H9 (cell line): ENCODE measurements around the gene LILRA5. TPM values are rescaled to one million over a fixed set of nuclear protein-coding genes. Genes with fewer than 3 reads are reported as not detected.
"Not testable (repeated sequence)": the region's sequence is repeated elsewhere in the genome, so short reads cannot be mapped to it uniquely, and the experiment has no call there.

Experiments used
- DNase-seq: peaks from one replicate; pipeline ENCODE4 v3.0.0-alpha.2; 2017
- H2AFZ ChIP-seq: one replicate; pipeline ENCODE4 v1.6.1; 2013; ENCODE audit warnings: mild to moderate bottlenecking, low read length, control low read depth, moderate library complexity
- H2AK5ac ChIP-seq: 2 replicates; pipeline ENCODE4 v1.6.1; 2013; ENCODE audit warnings: low read length, control low read depth, mixed read lengths; ENCODE audit not compliant: insufficient read length
- H2BK120ac ChIP-seq: one replicate; pipeline ENCODE4 v1.6.1; 2013; ENCODE audit warnings: low read depth, mild to moderate bottlenecking, low read length, control low read depth, inconsistent platforms; ENCODE audit not compliant: poor library complexity, severe bottlenecking
- H2BK12ac ChIP-seq: 2 replicates; pipeline ENCODE4 v1.6.1; 2013; ENCODE audit warnings: low read length, control low read depth, mixed read lengths, low read depth; ENCODE audit not compliant: insufficient read length
- H2BK15ac ChIP-seq: 2 replicates; pipeline ENCODE4 v1.6.1; 2013; ENCODE audit warnings: low read depth, low read length, control low read depth
- H2BK20ac ChIP-seq: one replicate; pipeline ENCODE4 v1.6.1; 2013; ENCODE audit warnings: low read depth, mild to moderate bottlenecking, low read length, control low read depth, inconsistent platforms; ENCODE audit not compliant: poor library complexity, severe bottlenecking
- H2BK5ac ChIP-seq: 2 replicates; pipeline ENCODE4 v1.6.1; 2013; ENCODE audit warnings: low read length, control low read depth, mixed read lengths; ENCODE audit not compliant: insufficient read length
- H3K14ac ChIP-seq: 2 replicates; pipeline ENCODE4 v1.6.1; 2013; ENCODE audit warnings: low read length, control low read depth; ENCODE audit not compliant: insufficient read depth
- H3K18ac ChIP-seq: 2 replicates; pipeline ENCODE4 v1.6.1; 2013; ENCODE audit warnings: low read depth, mild to moderate bottlenecking, mixed read lengths, low read length, control low read depth; ENCODE audit not compliant: insufficient read length
- H3K23ac ChIP-seq: 2 replicates; pipeline ENCODE4 v1.6.1; 2013; ENCODE audit warnings: low read length, control low read depth, mixed read lengths, low read depth; ENCODE audit not compliant: insufficient read length
- H3K23me2 ChIP-seq: 2 replicates; pipeline ENCODE4 v1.6.1; 2013; ENCODE audit warnings: low read depth, mild to moderate bottlenecking, mixed read lengths, low read length, control low read depth; ENCODE audit not compliant: insufficient read length, poor library complexity, severe bottlenecking
- H3K27ac ChIP-seq: 2 replicates; pipeline ENCODE4 v1.5.1; 2013; ENCODE audit warnings: low read length, control low read depth, mixed read lengths, low read depth; ENCODE audit not compliant: insufficient read length
- H3K27me3 ChIP-seq: 2 replicates; pipeline ENCODE4 v1.6.1; 2013; ENCODE audit warnings: low read length, control low read depth, inconsistent platforms; ENCODE audit not compliant: insufficient read depth
- H3K4ac ChIP-seq: 2 replicates; pipeline ENCODE4 v1.6.1; 2013; ENCODE audit warnings: low read depth, mild to moderate bottlenecking, control low read depth, inconsistent platforms, low read length, moderate library complexity
- H3K4me1 ChIP-seq: 2 replicates; pipeline ENCODE4 v1.6.1; 2013; ENCODE audit warnings: low read length, control low read depth, inconsistent platforms; ENCODE audit not compliant: insufficient read depth
- H3K4me2 ChIP-seq: 2 replicates; pipeline ENCODE4 v1.6.1; 2013; ENCODE audit warnings: low read length, control low read depth, mixed read lengths; ENCODE audit not compliant: insufficient read length, insufficient read depth
- H3K56ac ChIP-seq: 2 replicates; pipeline ENCODE4 v1.6.1; 2013; ENCODE audit warnings: low read depth, mild to moderate bottlenecking, mixed read lengths, low read length, control low read depth; ENCODE audit not compliant: insufficient read length
- H3K79me1 ChIP-seq: 2 replicates; pipeline ENCODE4 v1.6.1; 2013; ENCODE audit warnings: low read depth, mild to moderate bottlenecking, moderate library complexity, low read length, control low read depth, inconsistent platforms; ENCODE audit not compliant: insufficient read depth, poor library complexity, severe bottlenecking
- H3K79me2 ChIP-seq: 2 replicates; pipeline ENCODE4 v1.6.1; 2013; ENCODE audit warnings: low read length, control low read depth, inconsistent platforms; ENCODE audit not compliant: insufficient read depth
- H3K9ac ChIP-seq: 2 replicates; pipeline ENCODE4 v1.6.1; 2013; ENCODE audit warnings: low read length, control low read depth, mixed read lengths; ENCODE audit not compliant: insufficient read length; ENCODE audit errors: extremely low read depth
- H3K9me3 ChIP-seq: one replicate; pipeline ENCODE4 v1.6.1; 2013; ENCODE audit warnings: low read depth, low read length, inconsistent platforms; ENCODE audit not compliant: control insufficient read depth
- H3T11ph ChIP-seq: one replicate; pipeline ENCODE4 v1.6.1; 2013; ENCODE audit warnings: mild to moderate bottlenecking, low read length, control low read depth, inconsistent platforms
- H4K20me1 ChIP-seq: one replicate; pipeline ENCODE4 v1.6.1; 2013; ENCODE audit not compliant: control insufficient read depth, insufficient read length, insufficient read depth
- H4K5ac ChIP-seq: 2 replicates; pipeline ENCODE4 v1.6.1; 2013; ENCODE audit warnings: low read depth, mild to moderate bottlenecking, mixed read lengths, low read length, control low read depth; ENCODE audit not compliant: insufficient read length
- H4K8ac ChIP-seq: replicated peaks from 2 replicates; pipeline ENCODE4 v1.6.1; 2013; ENCODE audit warnings: low read length, control low read depth, mixed read lengths, low read depth; ENCODE audit not compliant: insufficient read length
- H4K91ac ChIP-seq: 2 replicates; pipeline ENCODE4 v1.6.1; 2013; ENCODE audit warnings: low read depth, mild to moderate bottlenecking, moderate library complexity, mixed read lengths, low read length, control low read depth; ENCODE audit not compliant: insufficient read length
- H3K27ac Mint-ChIP-seq, 3 experiments: 2 replicates in 2 of 3; 3 replicates in 1 of 3; pipeline ENCODE4 v1.8.0; 2020 to 2021; ENCODE audit warnings: mixed read lengths in 3 of 3, mild to moderate bottlenecking in 1 of 3, moderate library complexity in 1 of 3
- H3K27me3 Mint-ChIP-seq: 2 replicates; pipeline ENCODE4 v1.8.0; 2021; ENCODE audit warnings: low read depth, mild to moderate bottlenecking, moderate library complexity, mixed read lengths
- H3K36me3 Mint-ChIP-seq, 3 experiments: 2 replicates in 2 of 3; 3 replicates in 1 of 3; pipeline ENCODE4 v1.8.0; 2020 to 2021; ENCODE audit warnings: low read depth in 3 of 3, mixed read lengths in 3 of 3; ENCODE audit not compliant: insufficient read depth in 1 of 3
- H3K4me1 Mint-ChIP-seq, 2 experiments: 2 replicates each; pipeline ENCODE4 v1.8.0; 2020; ENCODE audit warnings: mixed read lengths in 2 of 2
- H3K4me3 Mint-ChIP-seq, 2 experiments: 2 replicates in 1 of 2; 3 replicates in 1 of 2; pipeline ENCODE4 v1.8.0; 2020 to 2021; ENCODE audit warnings: mild to moderate bottlenecking in 2 of 2, mixed read lengths in 2 of 2, moderate library complexity in 1 of 2
- H3K9me3 Mint-ChIP-seq, 2 experiments: 2 replicates in 1 of 2; 3 replicates in 1 of 2; pipeline ENCODE4 v1.8.0; 2020; ENCODE audit warnings: mild to moderate bottlenecking in 2 of 2, mixed read lengths in 2 of 2, moderate library complexity in 1 of 2
- CTCF ChIP-seq: fragments of 200-600 bp; sonication (generic); conservative IDR thresholded peaks from 3 replicates; pipeline ENCODE4 v1.8.0; 2021; ENCODE audit warnings: antibody characterized with exemption, mild to moderate bottlenecking
- whole genome bisulfite sequencing: extraction: QIAGEN DNeasy Blood & Tissue Kit; methylation state at CpG from one replicate; pipeline ENCODE4 v1.1.7; 2013; ENCODE audit warnings: missing lambda C conversion rate, low lambda C conversion rate, mixed read lengths; ENCODE audit not compliant: insufficient read length; ENCODE audit errors: extremely low coverage; 5-methylcytosine and 5-hydroxymethylcytosine counted together
- total RNA-seq: library from RNA; stranded (reverse); gene quantifications from 2 replicates; pipeline ENCODE4 v1.2.1, GENCODE V29; 2021

The LILRA5 gene
- total RNA-seq, 1 experiment from 2014 or later = not detected

- not testable (repeated sequence) for H3K9ac ChIP-seq, H4K20me1 ChIP-seq, H4K5ac ChIP-seq, H3K23ac ChIP-seq, H4K8ac ChIP-seq, H3K18ac ChIP-seq, H2AFZ ChIP-seq, H2BK5ac ChIP-seq, H4K91ac ChIP-seq, H3K79me2 ChIP-seq, H3K27me3 ChIP-seq, H3K4me1 Mint-ChIP-seq, H3K4me1 ChIP-seq, H2BK12ac ChIP-seq, H2AK5ac ChIP-seq, H3K4ac ChIP-seq, H3K79me1 ChIP-seq, H2BK15ac ChIP-seq, H3K27ac Mint-ChIP-seq, H2BK120ac ChIP-seq, H3K23me2 ChIP-seq, H3K4me3 Mint-ChIP-seq, H3K9me3 ChIP-seq, H2BK20ac ChIP-seq, H3K14ac ChIP-seq, H3T11ph ChIP-seq, H3K4me2 ChIP-seq, H3K36me3 Mint-ChIP-seq, H3K27ac ChIP-seq, DNase-seq, H3K56ac ChIP-seq
- H3K9me3 Mint-ChIP-seq = peaks cover 0 to 36% of the 10 kb centered on the region in 2 experiments; a peak in 2 of 5 replicates
- H3K27me3 Mint-ChIP-seq = peaks cover 13% of the 10 kb centered on the region
- TF ChIP-seq CTCF = peak; percentile 45; the same call in 2 of the 3 replicates
- no CpG with 5 or more reads among the region's 21 CpGs for WGBS
These were observed 46.3 kb upstream of the LILRA5 start for GRCh38 chr19:54359149-54359820.
